Fibroblast of pulmonary artery (primary cell): Measurements from ENCODE around the gene ACOXL.

Source experiments
- DNase-seq: peaks from one replicate; pipeline ENCODE4 v3.0.0-alpha.2; 2010; ENCODE audit warnings: low read depth
- H3K4me3 ChIP-seq: replicated peaks from 2 replicates; pipeline ENCODE4 v1.5.1; 2011; ENCODE audit warnings: low read depth, mild to moderate bottlenecking, control low read depth, low read length, moderate library complexity
- TF ChIP-seq, protein P1 (sequence below): IDR thresholded peaks from 2 replicates; pipeline ENCODE4 v1.5.1; 2011; ENCODE audit warnings: mild to moderate bottlenecking, control low read depth, low read length, inconsistent platforms; ENCODE audit errors: missing control alignments

ACOXL gene

GRCh38 chr2:111143107-111143842, 410.9 kb downstream of the ACOXL start:
- DNase-seq, result no peak
- H3K4me3 ChIP-seq, result no peak overlapping the region
- TF ChIP-seq, protein P1, sequence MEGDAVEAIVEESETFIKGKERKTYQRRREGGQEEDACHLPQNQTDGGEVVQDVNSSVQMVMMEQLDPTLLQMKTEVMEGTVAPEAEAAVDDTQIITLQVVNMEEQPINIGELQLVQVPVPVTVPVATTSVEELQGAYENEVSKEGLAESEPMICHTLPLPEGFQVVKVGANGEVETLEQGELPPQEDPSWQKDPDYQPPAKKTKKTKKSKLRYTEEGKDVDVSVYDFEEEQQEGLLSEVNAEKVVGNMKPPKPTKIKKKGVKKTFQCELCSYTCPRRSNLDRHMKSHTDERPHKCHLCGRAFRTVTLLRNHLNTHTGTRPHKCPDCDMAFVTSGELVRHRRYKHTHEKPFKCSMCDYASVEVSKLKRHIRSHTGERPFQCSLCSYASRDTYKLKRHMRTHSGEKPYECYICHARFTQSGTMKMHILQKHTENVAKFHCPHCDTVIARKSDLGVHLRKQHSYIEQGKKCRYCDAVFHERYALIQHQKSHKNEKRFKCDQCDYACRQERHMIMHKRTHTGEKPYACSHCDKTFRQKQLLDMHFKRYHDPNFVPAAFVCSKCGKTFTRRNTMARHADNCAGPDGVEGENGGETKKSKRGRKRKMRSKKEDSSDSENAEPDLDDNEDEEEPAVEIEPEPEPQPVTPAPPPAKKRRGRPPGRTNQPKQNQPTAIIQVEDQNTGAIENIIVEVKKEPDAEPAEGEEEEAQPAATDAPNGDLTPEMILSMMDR, result no peak

- no peak for DNase-seq
- TF ChIP-seq, protein P1, result no peak
- H3K4me3 ChIP-seq, result no peak overlapping the region
Measured at GRCh38 chr2:111143843-111144198, 411.4 kb downstream of the ACOXL start.

DNA sequence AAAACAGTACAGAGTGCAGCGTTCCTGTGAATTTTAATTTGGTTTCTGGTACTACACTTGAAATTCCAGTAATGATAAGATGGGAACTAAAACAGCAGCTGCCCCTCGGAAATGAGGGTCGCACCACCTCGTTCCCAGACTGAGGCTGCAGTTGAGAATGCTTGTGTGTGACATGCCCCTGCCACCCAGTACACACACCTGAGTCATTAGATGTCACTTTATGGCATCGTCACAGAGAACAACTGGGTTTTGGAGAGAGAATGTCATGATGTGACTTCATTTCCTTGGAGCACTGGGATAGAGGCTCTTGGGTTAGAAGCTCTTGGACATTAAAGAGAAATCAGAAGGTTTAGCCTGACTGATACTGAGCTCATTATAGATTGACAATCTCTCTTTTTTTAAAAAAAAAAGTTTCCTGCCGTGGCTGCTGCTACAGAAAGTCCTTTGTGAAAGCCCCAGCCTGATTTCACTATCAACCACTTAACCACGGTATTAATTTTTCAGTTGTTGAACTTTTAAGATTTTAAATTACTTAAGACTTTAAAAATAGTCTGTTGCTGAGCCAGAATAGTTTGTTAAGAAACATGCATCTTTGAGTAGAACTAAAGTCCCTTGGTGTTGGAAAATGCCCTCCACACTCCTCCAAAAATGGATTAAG, 412.9 kb downstream of the ACOXL start:
- TF ChIP-seq, protein P1, result no peak
- DNase-seq, result no peak

GRCh38 chr2:111145951-111146350, 413.6 kb downstream of the ACOXL start:
- TF ChIP-seq, protein P1, result no peak
- DNase-seq, result no peak
- H3K4me3 ChIP-seq, result no peak overlapping the region

More for the DNA sequence above, 412.9 kb downstream of the ACOXL start:
- no peak overlapping the region for H3K4me3 ChIP-seq

- DNase-seq, result no peak
- no peak overlapping the region for H3K4me3 ChIP-seq
Measured at GRCh38 chr2:111148225-111148873, 416.0 kb downstream of the ACOXL start.

GRCh38 chr2:111148925-111149324, 416.6 kb downstream of the ACOXL start:
- TF ChIP-seq, protein P1, result no peak
- DNase-seq, result peak; percentile 48

More at GRCh38 chr2:111148225-111148873, 416.0 kb downstream of the ACOXL start:
- TF ChIP-seq, protein P1, result no peak

More at GRCh38 chr2:111148925-111149324, 416.6 kb downstream of the ACOXL start:
- no peak overlapping the region for H3K4me3 ChIP-seq
